ENCODE results near the gene DYNAP. TPM values are rescaled to one million over a fixed set of nuclear protein-coding genes. Genes with fewer than 3 reads are reported as not detected.

DYNAP gene
- total RNA-seq, 3 donors from 2014 or later (not counting 1 experiment from before 2014, with no cell fraction given), result not detected

DNA sequence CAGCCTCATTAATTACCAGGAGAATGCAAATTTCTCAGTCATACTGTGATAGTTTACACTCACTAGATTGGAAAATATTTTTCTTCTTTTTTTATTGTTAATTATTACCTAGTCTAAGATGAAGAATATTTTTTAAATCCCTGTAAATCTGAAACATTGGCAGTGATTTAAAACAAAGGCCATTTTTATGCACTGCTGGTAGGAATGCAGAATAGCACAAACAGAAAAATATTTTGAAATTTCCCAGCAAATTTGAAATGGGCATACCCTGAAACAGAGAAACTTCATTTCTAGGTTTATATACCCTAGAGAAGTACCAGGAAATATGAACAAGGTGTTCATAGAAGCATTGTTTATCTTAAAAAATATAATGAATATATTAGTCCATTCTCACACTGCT lies 31.0 kb downstream of the DYNAP start:
- Histone ChIP-seq H3K36me3 (ENCODE audit: control insufficient read depth, insufficient read depth, low read length) (no peaks in the 10 kb centered on the region), H3K9me3 (ENCODE audit: control insufficient read depth, insufficient read depth, low read length) (no peaks in the 10 kb centered on the region), H3K27ac (ENCODE audit: low read length) (no peak overlapping the region), H3K4me1 (ENCODE audit: control insufficient read depth, insufficient read depth, low read length) (no peaks in the 10 kb centered on the region), H3K4me3 (ENCODE audit: low read length) (no peak overlapping the region), H3K27me3 (ENCODE audit: control insufficient read depth, insufficient read depth, low read length) (no peaks in the 10 kb centered on the region)
- Mint-ChIP-seq H3K27me3 (ENCODE audit: low read depth in 2 of 2) (peaks cover 6% of the 10 kb centered on the region in 2 donors), H3K27ac (no peak overlapping the region), H3K4me1 (no peaks in the 10 kb centered on the region), H3K4me3 (no peak overlapping the region), H3K9me3 (peaks cover 0 to 2% of the 10 kb centered on the region in 2 donors), H3K36me3 (no peaks in the 10 kb centered on the region)
- TF ChIP-seq, protein P1, sequence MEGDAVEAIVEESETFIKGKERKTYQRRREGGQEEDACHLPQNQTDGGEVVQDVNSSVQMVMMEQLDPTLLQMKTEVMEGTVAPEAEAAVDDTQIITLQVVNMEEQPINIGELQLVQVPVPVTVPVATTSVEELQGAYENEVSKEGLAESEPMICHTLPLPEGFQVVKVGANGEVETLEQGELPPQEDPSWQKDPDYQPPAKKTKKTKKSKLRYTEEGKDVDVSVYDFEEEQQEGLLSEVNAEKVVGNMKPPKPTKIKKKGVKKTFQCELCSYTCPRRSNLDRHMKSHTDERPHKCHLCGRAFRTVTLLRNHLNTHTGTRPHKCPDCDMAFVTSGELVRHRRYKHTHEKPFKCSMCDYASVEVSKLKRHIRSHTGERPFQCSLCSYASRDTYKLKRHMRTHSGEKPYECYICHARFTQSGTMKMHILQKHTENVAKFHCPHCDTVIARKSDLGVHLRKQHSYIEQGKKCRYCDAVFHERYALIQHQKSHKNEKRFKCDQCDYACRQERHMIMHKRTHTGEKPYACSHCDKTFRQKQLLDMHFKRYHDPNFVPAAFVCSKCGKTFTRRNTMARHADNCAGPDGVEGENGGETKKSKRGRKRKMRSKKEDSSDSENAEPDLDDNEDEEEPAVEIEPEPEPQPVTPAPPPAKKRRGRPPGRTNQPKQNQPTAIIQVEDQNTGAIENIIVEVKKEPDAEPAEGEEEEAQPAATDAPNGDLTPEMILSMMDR (IDR thresholded peaks at IDR 0.05), result no peak
- no peak for DNase-seq
- no peak for ATAC-seq
- intact Hi-C loops (cut with micrococcal nuclease), result loop anchor here (10.0 kb wide), 1 partner anchor 57 kb away; no protein-coding TSS in a partner anchor

DNA sequence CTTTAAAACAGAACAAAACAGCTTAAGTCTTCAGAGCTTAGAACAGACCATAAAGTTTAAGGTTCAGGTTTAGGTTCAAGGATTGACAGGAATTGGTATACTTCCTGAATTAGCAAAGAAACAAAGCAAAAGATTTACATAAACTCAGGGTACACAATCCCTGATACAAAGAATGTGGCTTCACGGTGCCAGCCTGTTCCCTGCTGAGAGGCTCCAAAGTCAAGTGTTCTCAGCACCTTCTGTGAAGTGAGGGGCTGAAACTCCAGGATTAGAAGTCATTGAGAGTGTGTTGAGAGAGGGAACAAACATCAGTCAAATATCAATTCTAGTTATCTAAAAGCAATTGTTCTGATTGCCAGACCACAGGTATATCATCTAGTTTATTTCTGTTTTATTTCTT lies 35.7 kb downstream of the DYNAP start:
- no peak for DNase-seq
- H3K9me3 ChIP-seq (ENCODE audit: control insufficient read depth, insufficient read depth, low read length), result no peaks in the 10 kb centered on the region
- Mint-ChIP-seq H3K9me3 (peaks cover 0 to 2% of the 10 kb centered on the region in 2 donors), H3K4me3 (no peak overlapping the region), H3K36me3 (no peaks in the 10 kb centered on the region), H3K27ac (no peak overlapping the region), H3K4me1 (no peaks in the 10 kb centered on the region), H3K27me3 (ENCODE audit: low read depth in 2 of 2) (peaks cover 3 to 6% of the 10 kb centered on the region in 2 donors)
- H3K4me3 ChIP-seq (ENCODE audit: low read length), result no peak overlapping the region
- 82% methylated on average over 1 of the region's 1 CpG for WGBS (ENCODE audit: insufficient coverage)
- H3K36me3 ChIP-seq (ENCODE audit: control insufficient read depth, insufficient read depth, low read length), result no peaks in the 10 kb centered on the region
- ATAC-seq, result no peak
- intact Hi-C loops (cut with micrococcal nuclease), result loop anchor here (10.0 kb wide), 1 partner anchor 62 kb away; no protein-coding TSS in a partner anchor
- H3K4me1 ChIP-seq (ENCODE audit: control insufficient read depth, insufficient read depth, low read length), result no peaks in the 10 kb centered on the region
- TF ChIP-seq, protein P1 (IDR thresholded peaks at IDR 0.05), result no peak
- H3K27ac ChIP-seq (ENCODE audit: low read length), result no peak overlapping the region
- H3K27me3 ChIP-seq (ENCODE audit: control insufficient read depth, insufficient read depth, low read length), result no peaks in the 10 kb centered on the region

DNA sequence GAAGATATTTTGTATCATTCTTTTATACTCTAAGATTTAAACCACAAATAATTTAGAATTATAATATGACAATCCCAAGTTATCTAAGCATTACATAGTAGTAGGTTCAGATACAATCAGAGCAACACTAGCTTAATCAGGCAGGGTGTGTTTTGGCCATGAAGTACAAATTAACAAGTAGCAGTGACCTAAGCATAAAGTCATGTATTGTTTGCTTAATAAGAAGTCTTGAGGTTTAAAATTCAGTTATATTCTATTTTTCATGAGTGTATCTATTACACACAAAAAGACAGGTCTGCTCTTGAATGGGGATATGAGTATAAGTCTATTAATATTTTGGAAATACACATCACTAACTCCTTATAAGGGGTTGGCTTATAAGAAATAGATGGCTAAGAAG lies 39.9 kb downstream of the DYNAP start:
- no peak overlapping the region for H3K4me3 Mint-ChIP-seq
- Histone ChIP-seq H3K9me3 (ENCODE audit: control insufficient read depth, insufficient read depth, low read length) (no peaks in the 10 kb centered on the region), H3K4me1 (ENCODE audit: control insufficient read depth, insufficient read depth, low read length) (no peaks in the 10 kb centered on the region), H3K27ac (ENCODE audit: low read length) (no peak overlapping the region), H3K4me3 (ENCODE audit: low read length) (no peak overlapping the region), H3K36me3 (ENCODE audit: control insufficient read depth, insufficient read depth, low read length) (no peaks in the 10 kb centered on the region), H3K27me3 (ENCODE audit: control insufficient read depth, insufficient read depth, low read length) (no peaks in the 10 kb centered on the region)
- TF ChIP-seq, protein P1 (IDR thresholded peaks at IDR 0.05), result no peak
- H3K27ac Mint-ChIP-seq, result no peak overlapping the region
- no peak for ATAC-seq
- H3K4me1 Mint-ChIP-seq, result no peaks in the 10 kb centered on the region
- H3K9me3 Mint-ChIP-seq, result no peaks in the 10 kb centered on the region
- peaks cover 3 to 14% of the 10 kb centered on the region in 2 donors for H3K27me3 Mint-ChIP-seq (ENCODE audit: low read depth in 2 of 2)
- H3K36me3 Mint-ChIP-seq, result no peaks in the 10 kb centered on the region
- DNase-seq, result no peak
- intact Hi-C loops (cut with micrococcal nuclease), result no loop called here

DNA sequence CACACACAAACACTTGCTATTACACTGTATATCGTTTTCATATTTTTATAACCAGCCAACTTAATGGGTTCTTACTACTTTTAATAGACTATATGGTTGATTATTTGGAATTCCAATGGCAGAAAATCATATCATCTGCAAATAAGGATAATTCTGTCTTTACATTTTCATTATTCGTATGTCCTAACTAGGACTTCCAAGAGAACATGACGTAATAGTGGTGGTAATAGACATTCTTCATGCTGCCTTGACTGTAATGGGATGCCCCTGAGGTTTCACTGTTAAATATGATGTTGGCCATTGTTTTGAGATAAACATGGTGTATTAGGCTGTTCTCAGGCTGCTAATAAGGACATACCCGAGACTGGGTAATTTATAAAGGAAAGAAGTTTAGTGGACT lies 45.2 kb downstream of the DYNAP start:
- Mint-ChIP-seq H3K4me1 (no peaks in the 10 kb centered on the region), H3K9me3 (no peaks in the 10 kb centered on the region), H3K4me3 (no peak overlapping the region), H3K36me3 (no peaks in the 10 kb centered on the region), H3K27me3 (ENCODE audit: low read depth in 2 of 2) (peaks cover 12 to 36% of the 10 kb centered on the region in 2 donors), H3K27ac (no peak overlapping the region)
- ATAC-seq (no peak), DNase-seq (no peak)
- 83% methylated on average over 3 of the region's 4 CpGs for WGBS (ENCODE audit: insufficient coverage)
- Histone ChIP-seq H3K9me3 (ENCODE audit: control insufficient read depth, insufficient read depth, low read length) (no peaks in the 10 kb centered on the region), H3K36me3 (ENCODE audit: control insufficient read depth, insufficient read depth, low read length) (no peaks in the 10 kb centered on the region), H3K4me3 (ENCODE audit: low read length) (no peak overlapping the region), H3K4me1 (ENCODE audit: control insufficient read depth, insufficient read depth, low read length) (no peaks in the 10 kb centered on the region), H3K27me3 (ENCODE audit: control insufficient read depth, insufficient read depth, low read length) (no peaks in the 10 kb centered on the region), H3K27ac (ENCODE audit: low read length) (no peak overlapping the region)
- intact Hi-C loops (cut with micrococcal nuclease), result no loop called here
- TF ChIP-seq, protein P1 (IDR thresholded peaks at IDR 0.05), result no peak
